ENCODE results near the gene ATP6V1B1. TPM values are rescaled to one million over a fixed set of nuclear protein-coding genes. Genes with fewer than 3 reads are reported as not detected.

ATP6V1B1 gene
- total and polyA plus RNA-seq, 2 of the 4 experiments (the other 2 are of a cell fraction), result 1.3 TPM; not detected in 1

- H4K91ac ChIP-seq (ENCODE audit: insufficient read depth, low read depth, low read length), result no peak overlapping the region
- intact Hi-C loops (cut with micrococcal nuclease) (no loop called here), in situ Hi-C loops (cut with MboI; ENCODE audit: low sequenced_read_pairs) (no loop called here), dilution Hi-C loops (cut with HindIII; ENCODE audit: low sequenced_read_pairs, unreplicated experiment) (no loop called here)
- no peak overlapping the region for H2BK120ac ChIP-seq (ENCODE audit: low read depth, low read length)
- no peak overlapping the region for H4K5ac ChIP-seq (ENCODE audit: low read depth, low read length)
- no peak overlapping the region for H2AK9ac ChIP-seq (replicated peaks; ENCODE audit: low read depth, low read length, poor library complexity)
- ChIA-PET POLR2A (ENCODE audit: unreplicated experiment) (no interaction called here), CTCF (no interaction called here)
- peaks cover 29% of the 10 kb centered on the region for H3K27me3 ChIP-seq (ENCODE audit: control insufficient read depth, insufficient read depth, low read length)
- no peaks in the 10 kb centered on the region for H3K9me3 ChIP-seq (ENCODE audit: control insufficient read depth, insufficient read depth, low read length)
- H4K20me1 ChIP-seq (ENCODE audit: insufficient read depth, low read length), result no peaks in the 10 kb centered on the region; the same call in 1 of the 2 replicates
- no peak overlapping the region for H3K4me3 ChIP-seq (ENCODE audit: insufficient read depth, low read depth, low read length)
- no peaks in the 10 kb centered on the region for H3K9me1 ChIP-seq (ENCODE audit: insufficient read depth, low read length)
- no peak overlapping the region for H4K8ac ChIP-seq (ENCODE audit: low read depth in 2 of 2, low read length in 2 of 2)
- no peak overlapping the region for H2BK20ac ChIP-seq (ENCODE audit: low read depth, low read length)
- no peak for DNase-seq
- H2BK15ac ChIP-seq (ENCODE audit: low read depth, low read length), result no peak overlapping the region
- H2AFZ ChIP-seq (replicated peaks; ENCODE audit: low read length, poor library complexity), result no peak overlapping the region
- H3K79me1 ChIP-seq (ENCODE audit: low read depth in 1 of 2, low read length in 2 of 2), result peaks cover 7 to 17% of the 10 kb centered on the region in 2 experiments; a peak in 2 of 4 replicates
- ATAC-seq (ENCODE audit: low read depth), result no peak
- no peak overlapping the region for H3K27ac ChIP-seq (ENCODE audit: insufficient read depth, low read length)
- H3K36me3 ChIP-seq (ENCODE audit: control insufficient read depth, insufficient read depth, low read length), result no peaks in the 10 kb centered on the region; the same call in 1 of the 2 replicates
- no peak overlapping the region for H3K14ac ChIP-seq (replicated peaks; ENCODE audit: low read depth, low read length)
- BruUV-seq (replicated peaks), result no TSS peak
- H3K18ac ChIP-seq (ENCODE audit: low read depth, low read length), result no peak overlapping the region
- H3K56ac ChIP-seq (ENCODE audit: extremely low read depth, insufficient read depth, low read length), result no peak overlapping the region
- no peak overlapping the region for H2AK5ac ChIP-seq (ENCODE audit: low read depth, low read length)
- H3K4me2 ChIP-seq (ENCODE audit: low read depth, low read length), result no peak overlapping the region
- no peak overlapping the region for H3K23ac ChIP-seq (ENCODE audit: low read depth, low read length)
- H3K9ac ChIP-seq (ENCODE audit: low read depth, low read length), result no peak overlapping the region
- H3K4me1 ChIP-seq (ENCODE audit: control insufficient read depth, insufficient read depth, low read length), result peaks cover 4% of the 10 kb centered on the region; the same call in 1 of the 2 replicates
- TF ChIP-seq, protein P1, sequence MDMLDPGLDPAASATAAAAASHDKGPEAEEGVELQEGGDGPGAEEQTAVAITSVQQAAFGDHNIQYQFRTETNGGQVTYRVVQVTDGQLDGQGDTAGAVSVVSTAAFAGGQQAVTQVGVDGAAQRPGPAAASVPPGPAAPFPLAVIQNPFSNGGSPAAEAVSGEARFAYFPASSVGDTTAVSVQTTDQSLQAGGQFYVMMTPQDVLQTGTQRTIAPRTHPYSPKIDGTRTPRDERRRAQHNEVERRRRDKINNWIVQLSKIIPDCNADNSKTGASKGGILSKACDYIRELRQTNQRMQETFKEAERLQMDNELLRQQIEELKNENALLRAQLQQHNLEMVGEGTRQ (IDR thresholded peaks at IDR 0.05; ENCODE audit: low read depth, low read length), result no peak
- TF ChIP-seq POLR2A (IDR thresholded peaks at IDR 0.05; ENCODE audit: low read depth, low read length) (no peak), MXI1 (IDR thresholded peaks at IDR 0.05; ENCODE audit: borderline replicate concordance, low read depth, low read length) (no peak), NFE2L2 (IDR thresholded peaks at IDR 0.05; ENCODE audit: low read depth, low read length) (no peak), ELK1 (IDR thresholded peaks at IDR 0.05; ENCODE audit: borderline replicate concordance, low read depth, low read length) (no peak), MAZ (IDR thresholded peaks at IDR 0.05; ENCODE audit: borderline replicate concordance, low read depth, low read length) (no peak)
- TF ChIP-seq, protein P2, sequence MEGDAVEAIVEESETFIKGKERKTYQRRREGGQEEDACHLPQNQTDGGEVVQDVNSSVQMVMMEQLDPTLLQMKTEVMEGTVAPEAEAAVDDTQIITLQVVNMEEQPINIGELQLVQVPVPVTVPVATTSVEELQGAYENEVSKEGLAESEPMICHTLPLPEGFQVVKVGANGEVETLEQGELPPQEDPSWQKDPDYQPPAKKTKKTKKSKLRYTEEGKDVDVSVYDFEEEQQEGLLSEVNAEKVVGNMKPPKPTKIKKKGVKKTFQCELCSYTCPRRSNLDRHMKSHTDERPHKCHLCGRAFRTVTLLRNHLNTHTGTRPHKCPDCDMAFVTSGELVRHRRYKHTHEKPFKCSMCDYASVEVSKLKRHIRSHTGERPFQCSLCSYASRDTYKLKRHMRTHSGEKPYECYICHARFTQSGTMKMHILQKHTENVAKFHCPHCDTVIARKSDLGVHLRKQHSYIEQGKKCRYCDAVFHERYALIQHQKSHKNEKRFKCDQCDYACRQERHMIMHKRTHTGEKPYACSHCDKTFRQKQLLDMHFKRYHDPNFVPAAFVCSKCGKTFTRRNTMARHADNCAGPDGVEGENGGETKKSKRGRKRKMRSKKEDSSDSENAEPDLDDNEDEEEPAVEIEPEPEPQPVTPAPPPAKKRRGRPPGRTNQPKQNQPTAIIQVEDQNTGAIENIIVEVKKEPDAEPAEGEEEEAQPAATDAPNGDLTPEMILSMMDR (conservative IDR thresholded peaks at IDR 0.05; ENCODE audit: low read depth, low read length), result no peak
- no peak overlapping the region for H2BK5ac ChIP-seq (ENCODE audit: low read depth, low read length, poor library complexity, severe bottlenecking)
- no peak overlapping the region for H3K4ac ChIP-seq (ENCODE audit: low read depth, low read length)
Measured at GRCh38 chr2:70903171-70903570, 32.5 kb upstream of the ATP6V1B1 start.

Measured in IMR-90 (cell line).